K562 (cell line): ENCODE results near the gene ZNF268. TPM values are rescaled to one million over a fixed set of nuclear protein-coding genes. Genes with fewer than 3 reads are reported as not detected.

ENCODE experiments used
- CEBPB ChIP-seq: fragments of 450-650 bp; IDR thresholded peaks from 2 replicates; pipeline ENCODE4 v1.6.1; 2016; ENCODE audit warnings: missing genetic modification characterization, missing compliant biosample characterization
- CHCHD3 ChIP-seq: fragments of 250-450 bp; sonication (Bioruptor Pico); IDR thresholded peaks from 2 replicates; pipeline ENCODE4 v2.1.2; 2022; ENCODE audit warnings: mild to moderate bottlenecking
- CREB3 ChIP-seq: fragments of 450-650 bp; conservative IDR thresholded peaks from 2 replicates; pipeline ENCODE4 v1.6.1; 2016; ENCODE audit warnings: missing genetic modification characterization, low read depth, mild to moderate bottlenecking, missing compliant biosample characterization, moderate library complexity
- CTBP1 ChIP-seq: fragments of 450-650 bp; IDR thresholded peaks from 2 replicates; pipeline ENCODE4 v1.6.1; 2016; ENCODE audit warnings: borderline replicate concordance
- CTCFL ChIP-seq: IDR thresholded peaks from 2 replicates; pipeline ENCODE4 v1.6.1; 2011; ENCODE audit warnings: borderline replicate concordance, low read depth, mild to moderate bottlenecking, moderate library complexity, low read length; ENCODE audit not compliant: insufficient read depth, poor library complexity, severe bottlenecking
- FOXA1 ChIP-seq: fragments of 450-650 bp; IDR thresholded peaks from 2 replicates; pipeline ENCODE4 v1.6.1; 2016; ENCODE audit warnings: mild to moderate bottlenecking, borderline replicate concordance
- GTF2F1 ChIP-seq: IDR thresholded peaks from 2 replicates; pipeline ENCODE4 v1.6.1; 2011; ENCODE audit warnings: low read depth, low read length, improper control_type of control experiment
- MLLT1 ChIP-seq, 2 experiments: fragments of 450-650 bp; IDR thresholded peaks; 2 replicates each; pipeline ENCODE4 v1.6.1; 2016
- PML ChIP-seq: IDR thresholded peaks from 2 replicates; pipeline ENCODE4 v1.6.1; 2012; ENCODE audit warnings: low read length, inconsistent platforms
- POLR2AphosphoS2 ChIP-seq: IDR thresholded peaks from 2 replicates; pipeline ENCODE4 v1.6.1; 2012; ENCODE audit warnings: low read length, improper control_type of control experiment
- POLR2B ChIP-seq: fragments of 450-650 bp; IDR thresholded peaks from 2 replicates; pipeline ENCODE4 v1.6.1; 2018; ENCODE audit warnings: low read depth; ENCODE audit not compliant: partially characterized antibody
- RAD21 ChIP-seq, 2 experiments: fragments of 250-450 bp in 1 of 2; fragments of 450-650 bp in 1 of 2; sonication (Bioruptor Pico) in 1 of 2; formaldehyde crosslinking in 1 of 2; IDR thresholded peaks in 1 of 2; conservative IDR thresholded peaks in 1 of 2; 2 replicates each; pipeline versions ENCODE4 v1.4.0 to v1.8.0; 2020 to 2022; ENCODE audit warnings: mild to moderate bottlenecking in 2 of 2, moderate library complexity in 1 of 2
- RBFOX2 ChIP-seq: fragments of 200-400 bp; formaldehyde crosslinking; IDR thresholded peaks from 2 replicates; pipeline ENCODE4 v1.6.1; 2017; ENCODE audit warnings: low read depth, mild to moderate bottlenecking, low read length, moderate library complexity
- RCOR1 ChIP-seq, 2 experiments: IDR thresholded peaks; 2 replicates each; pipeline ENCODE4 v1.6.1; 2012; ENCODE audit warnings: low read depth in 2 of 2, low read length in 2 of 2, borderline replicate concordance in 1 of 2, improper control_type of control experiment in 1 of 2
- YBX1 ChIP-seq: fragments of 450-650 bp; IDR thresholded peaks from 2 replicates; pipeline ENCODE4 v1.7.1; 2016; ENCODE audit warnings: mild to moderate bottlenecking
- ZBTB33 ChIP-seq: sonication (generic); formaldehyde crosslinking; IDR thresholded peaks from 2 replicates; pipeline ENCODE4 v1.8.1; 2023; ENCODE audit warnings: mild to moderate bottlenecking, missing genetic modification reagents
- ZBTB5 ChIP-seq: fragments of 450-650 bp; IDR thresholded peaks from 2 replicates; pipeline ENCODE4 v1.6.1; 2017; ENCODE audit warnings: antibody characterized with exemption
- ZNF143 ChIP-seq: sonication (generic); formaldehyde crosslinking; IDR thresholded peaks from 2 replicates; pipeline ENCODE4 v1.9.0; 2022; ENCODE audit warnings: mild to moderate bottlenecking, missing genetic modification reagents
- ZNF444 ChIP-seq: fragments of 250-450 bp; sonication (Bioruptor Pico); IDR thresholded peaks from 2 replicates; pipeline ENCODE4 v1.4.0; 2020; ENCODE audit warnings: mild to moderate bottlenecking, moderate library complexity
- polyA plus RNA-seq, 8 experiments: library from polyadenylated mRNA; depleted of rRNA in 4 of 8; stranded (reverse) in 5 of 8; unstranded in 3 of 8; fragments of >200 nt; fragmentation: Nextera tagmentation in 2 of 8; fragmentation: Illumina TruSeq in 1 of 8; extraction: Ambion mirVana in 2 of 8; extraction: Trizol in 1 of 8; gene quantifications; 2 replicates each; pipeline versions ENCODE4 v1.2.1 to v1.2.3, GENCODE V29; 2011 to 2014; ENCODE audit warnings: inconsistent platforms in 1 of 8, missing spikeins in 1 of 8
- total RNA-seq, 7 experiments: library from RNA; depleted of rRNA in 6 of 7; stranded (reverse); fragments of >200 nt in 6 of 7; fragmentation: Illumina TruSeq in 2 of 7; extraction: Trizol in 2 of 7; gene quantifications; 2 replicates each; pipeline versions ENCODE4 v1.2.1 to v1.2.3, GENCODE V29; 2011 to 2021; ENCODE audit warnings: low replicate concordance in 1 of 7

ZNF268 gene
- total and polyA plus RNA-seq, 9 of the 15 experiments (the other 6 are each of a cell fraction or from before 2014, with no cell fraction given): 4.8 to 12.0 (median 7.7) TPM

- 0 out of 4 replicates have a peak, but pooled peaks of 1 of the 2 experiments have one; percentile 64 for TF ChIP-seq MLLT1 (IDR thresholded peaks at IDR 0.05)
- TF ChIP-seq ZNF444 (CRISPR knock-in tag): no peak
- no peak for TF ChIP-seq CHCHD3 (CRISPR knock-in tag)
- no peak; a peak in 1 of 4 replicates for TF ChIP-seq RCOR1 (IDR thresholded peaks at IDR 0.05; ENCODE audit: borderline replicate concordance in 1 of 2, low read depth in 2 of 2, low read length in 2 of 2)
- peak; percentile 86 for TF ChIP-seq RBFOX2
- TF ChIP-seq POLR2B: peak; percentile 75
- TF ChIP-seq ZBTB33: 0 out of 2 replicates have a peak, but pooled peaks have one; percentile 23
- peak; percentile 96 for TF ChIP-seq ZNF143 (CRISPR knock-in tag)
- TF ChIP-seq YBX1: no peak
- TF ChIP-seq CTBP1: peak; percentile 46; the same call in 1 of the 2 replicates
- TF ChIP-seq CEBPB (tag): peak; percentile 80
- no peak for TF ChIP-seq FOXA1
- TF ChIP-seq GTF2F1: no peak
- TF ChIP-seq CREB3: peak; percentile 63; the same call in 1 of the 2 replicates
- peak; percentile 95 for TF ChIP-seq CTCFL
- TF ChIP-seq POLR2AphosphoS2: no peak
- TF ChIP-seq RAD21 (CRISPR knock-in tag; conservative IDR thresholded peaks at IDR 0.05 in 1 of 2, IDR thresholded peaks at IDR 0.05 in 1 of 2): peak; percentile 60 to 62
- peak; percentile 58; the same call in 1 of the 2 replicates for TF ChIP-seq PML
- no peak for TF ChIP-seq ZBTB5
Measured at GRCh38 chr12:133181238-133181959, at the start of gene ZNF268 (continued).
